IPS DF 6.9 (cell line): ENCODE data around the gene LZTR1.

ENCODE experiments used
- DNase-seq: peaks from one replicate; pipeline ENCODE4 v3.0.0-alpha.2; 2013; ENCODE audit warnings: low read depth, low spot score
- H3K27ac ChIP-seq: one replicate; pipeline ENCODE4 v1.5.1; 2013; ENCODE audit warnings: low read length, control low read depth
- H3K27me3 ChIP-seq: 2 replicates; pipeline ENCODE4 v1.6.1; 2013; ENCODE audit warnings: mild to moderate bottlenecking, low read length; ENCODE audit not compliant: control insufficient read depth, insufficient read depth
- H3K36me3 ChIP-seq: 2 replicates; pipeline ENCODE4 v1.6.1; 2013; ENCODE audit warnings: low read length; ENCODE audit not compliant: control insufficient read depth, insufficient read depth
- H3K4me1 ChIP-seq: 2 replicates; pipeline ENCODE4 v1.6.1; 2013; ENCODE audit warnings: low read length; ENCODE audit not compliant: control insufficient read depth, insufficient read depth
- H3K4me3 ChIP-seq: 2 replicates; pipeline ENCODE4 v1.5.1; 2013; ENCODE audit warnings: mild to moderate bottlenecking, low read length
- H3K9me3 ChIP-seq: 2 replicates; pipeline ENCODE4 v1.6.1; 2013; ENCODE audit warnings: low read length, inconsistent platforms; ENCODE audit not compliant: control insufficient read depth, insufficient read depth
- WGBS: extraction: QIAGEN DNeasy Blood & Tissue Kit; methylation state at CpG from one replicate; pipeline ENCODE4 v1.1.7; 2013; ENCODE audit warnings: mixed read lengths, missing lambda C conversion rate; ENCODE audit not compliant: insufficient read length, insufficient coverage; 5-methylcytosine and 5-hydroxymethylcytosine counted together

Gene LZTR1

GRCh38 chr22:21018314-21018713, 36.2 kb downstream of the LZTR1 start:
- no peak for DNase-seq
- H3K4me3 ChIP-seq: no peak overlapping the region
- no peaks in the 10 kb centered on the region for H3K36me3 ChIP-seq
- no peaks in the 10 kb centered on the region for H3K27me3 ChIP-seq
- H3K4me1 ChIP-seq: no peaks in the 10 kb centered on the region
- no CpG with 5 or more reads among the region's 4 CpGs for WGBS
- no peaks in the 10 kb centered on the region for H3K9me3 ChIP-seq
- no peak overlapping the region for H3K27ac ChIP-seq

GRCh38 chr22:21020802-21021429, 38.8 kb downstream of the LZTR1 start:
- no peaks in the 10 kb centered on the region for H3K4me1 ChIP-seq
- no peak overlapping the region for H3K4me3 ChIP-seq
- no peak overlapping the region for H3K27ac ChIP-seq
- H3K9me3 ChIP-seq: no peaks in the 10 kb centered on the region
- no CpG with 5 or more reads among the region's 7 CpGs for WGBS
- no peak for DNase-seq
- H3K36me3 ChIP-seq: no peaks in the 10 kb centered on the region
- H3K27me3 ChIP-seq: no peaks in the 10 kb centered on the region

GRCh38 chr22:21022507-21022906, 40.4 kb downstream of the LZTR1 start:
- no peaks in the 10 kb centered on the region for H3K36me3 ChIP-seq
- no peak overlapping the region for H3K27ac ChIP-seq
- no peaks in the 10 kb centered on the region for H3K9me3 ChIP-seq
- DNase-seq: no peak
- no peak overlapping the region for H3K4me3 ChIP-seq
- H3K27me3 ChIP-seq: no peaks in the 10 kb centered on the region
- H3K4me1 ChIP-seq: no peaks in the 10 kb centered on the region
- no CpG with 5 or more reads among the region's 10 CpGs for WGBS

GRCh38 chr22:21022955-21023614, 41.0 kb downstream of the LZTR1 start:
- Histone ChIP-seq H3K36me3 (no peaks in the 10 kb centered on the region), H3K27me3 (no peaks in the 10 kb centered on the region), H3K4me3 (no peak overlapping the region), H3K9me3 (no peaks in the 10 kb centered on the region), H3K4me1 (no peaks in the 10 kb centered on the region), H3K27ac (no peak overlapping the region)
- DNase-seq: no peak
- no CpG with 5 or more reads among the region's 13 CpGs for WGBS

GRCh38 chr22:21025266-21025665, 43.2 kb downstream of the LZTR1 start:
- no CpG with 5 or more reads among the region's 8 CpGs for WGBS
- no peak for DNase-seq

GRCh38 chr22:21025763-21026755, 44.0 kb downstream of the LZTR1 start:
- Histone ChIP-seq H3K4me3 (no peak overlapping the region), H3K27ac (no peak overlapping the region), H3K4me1 (0 out of 2 replicates have a peak, but pooled peaks cover 3% of the 10 kb centered on the region), H3K9me3 (no peaks in the 10 kb centered on the region), H3K27me3 (no peaks in the 10 kb centered on the region; the same call in 1 of the 2 replicates), H3K36me3 (no peaks in the 10 kb centered on the region)
- no peak for DNase-seq
- WGBS: no CpG with 5 or more reads among the region's 27 CpGs

More at GRCh38 chr22:21025266-21025665, 43.2 kb downstream of the LZTR1 start:
- H3K9me3 ChIP-seq: no peaks in the 10 kb centered on the region
- H3K27ac ChIP-seq: no peak overlapping the region
- H3K36me3 ChIP-seq: no peaks in the 10 kb centered on the region
- 0 out of 2 replicates have a peak, but pooled peaks cover 3% of the 10 kb centered on the region for H3K4me1 ChIP-seq
- no peak overlapping the region for H3K4me3 ChIP-seq
- no peaks in the 10 kb centered on the region for H3K27me3 ChIP-seq

- Histone ChIP-seq H3K4me1 (0 out of 2 replicates have a peak, but pooled peaks cover 3% of the 10 kb centered on the region), H3K36me3 (no peaks in the 10 kb centered on the region), H3K27ac (no peak overlapping the region), H3K9me3 (no peaks in the 10 kb centered on the region), H3K27me3 (peaks cover 4% of the 10 kb centered on the region; the same call in 1 of the 2 replicates), H3K4me3 (no peak overlapping the region)
- no peak for DNase-seq
- WGBS: no CpG with 5 or more reads among the region's 14 CpGs
These were observed 44.9 kb downstream of the LZTR1 start for GRCh38 chr22:21026783-21027692.

- Histone ChIP-seq H3K4me1 (0 out of 2 replicates have a peak, but pooled peaks cover 3% of the 10 kb centered on the region), H3K27me3 (peaks cover 4% of the 10 kb centered on the region; the same call in 1 of the 2 replicates), H3K27ac (no peak overlapping the region), H3K9me3 (no peaks in the 10 kb centered on the region), H3K36me3 (no peaks in the 10 kb centered on the region), H3K4me3 (no peak overlapping the region)
- DNase-seq: no peak
- WGBS: no CpG with 5 or more reads among the region's 13 CpGs
These were observed 46.5 kb downstream of the LZTR1 start for GRCh38 chr22:21028277-21029251.

GRCh38 chr22:21029486-21030025, 47.5 kb downstream of the LZTR1 start:
- 0 out of 2 replicates have a peak, but pooled peaks cover 3% of the 10 kb centered on the region for H3K4me1 ChIP-seq
- no peak overlapping the region for H3K27ac ChIP-seq
- peaks cover 4% of the 10 kb centered on the region; the same call in 1 of the 2 replicates for H3K27me3 ChIP-seq
- no CpG with 5 or more reads among the region's 12 CpGs for WGBS
- no peak overlapping the region for H3K4me3 ChIP-seq
- H3K36me3 ChIP-seq: no peaks in the 10 kb centered on the region
- H3K9me3 ChIP-seq: no peaks in the 10 kb centered on the region
- no peak for DNase-seq
